ENCODE results near the gene PSMB7. TPM values are rescaled to one million over a fixed set of nuclear protein-coding genes. Genes with fewer than 3 reads are reported as not detected.

The PSMB7 gene
- total and polyA plus RNA-seq, 2 of the 8 experiments (the other 6 are each of a cell fraction or from before 2014, with no cell fraction given), result 222 to 357 TPM

DNA sequence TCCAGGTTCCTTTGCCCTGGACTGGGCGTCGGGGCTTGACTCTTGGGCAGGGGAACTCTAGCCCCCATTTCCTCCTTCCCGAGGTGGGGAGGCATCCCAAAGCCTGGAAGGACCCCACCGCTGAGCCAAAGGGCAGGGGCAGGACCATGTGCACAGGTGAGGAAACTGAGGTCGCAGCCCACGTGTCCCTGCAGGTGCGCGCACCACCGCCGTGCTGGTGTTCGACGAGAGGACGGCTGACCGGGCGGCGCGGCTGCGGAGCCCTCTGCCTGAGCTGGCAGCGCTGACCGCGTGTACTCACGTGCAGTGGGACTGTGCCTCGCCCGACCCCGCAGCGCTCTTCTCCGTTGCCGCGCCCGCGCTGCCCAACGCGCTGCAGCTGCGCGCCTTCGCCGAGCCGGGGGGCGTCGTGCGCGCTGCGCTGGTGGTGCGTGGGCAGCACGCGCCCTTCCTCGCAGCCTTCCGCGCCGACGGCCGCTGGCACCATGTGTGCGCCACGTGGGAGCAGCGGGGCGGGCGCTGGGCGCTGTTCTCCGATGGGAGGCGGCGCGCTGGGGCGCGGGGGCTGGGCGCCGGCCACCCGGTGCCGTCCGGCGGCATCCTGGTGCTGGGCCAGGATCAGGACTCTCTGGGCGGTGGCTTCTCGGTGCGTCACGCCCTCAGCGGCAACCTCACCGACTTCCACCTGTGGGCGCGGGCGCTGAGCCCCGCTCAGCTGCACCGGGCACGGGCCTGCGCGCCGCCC, 37.8 kb upstream of the PSMB7 start:
- peak overlapping the region; percentile 71 for H4K8ac ChIP-seq (ENCODE audit: extremely low read depth, insufficient read depth, low read length)
- H3K56ac ChIP-seq (replicated peaks; ENCODE audit: insufficient read length, low read depth, low read length), result no peak overlapping the region
- peaks cover 0 to 3% (median 0%) of the 10 kb centered on the region in 4 experiments; a peak in 1 of 8 replicates for H3K36me3 ChIP-seq (ENCODE audit: control insufficient read depth in 2 of 4, insufficient read depth in 4 of 4, low read length in 3 of 4)
- H4K5ac ChIP-seq (ENCODE audit: insufficient read length, low read depth, low read length), result no peak overlapping the region
- H3K27ac ChIP-seq (ENCODE audit: low read depth, low read length), result no peak overlapping the region
- H4K91ac ChIP-seq (replicated peaks; ENCODE audit: insufficient read length, low read length), result no peak overlapping the region
- peaks cover 0 to 16% (median 15%) of the 10 kb centered on the region in 4 experiments; a peak in 6 of 7 replicates for H3K4me1 ChIP-seq (replicated peaks in 1 of 4; ENCODE audit: control insufficient read depth in 3 of 4, insufficient read depth in 4 of 4, low read length in 3 of 4)
- H3K4me3 ChIP-seq (ENCODE audit: extremely low read depth in 1 of 4, insufficient read depth in 2 of 4, low read depth in 3 of 4, low read length in 4 of 4), result peak overlapping the region; percentile 29 to 59 (median 29); a peak in 6 of 8 replicates
- peaks cover 10 to 33% (median 25%) of the 10 kb centered on the region in 4 experiments for H3K27me3 ChIP-seq (replicated peaks in 1 of 4; ENCODE audit: control insufficient read depth in 3 of 4, extremely low read depth in 1 of 4, insufficient read depth in 3 of 4, low read length in 3 of 4)
- H3K79me1 ChIP-seq (ENCODE audit: low read depth, low read length), result no peaks in the 10 kb centered on the region
- H2BK15ac ChIP-seq (ENCODE audit: low read length), result peak overlapping the region; percentile 95
- no peak overlapping the region for H2AK5ac ChIP-seq (ENCODE audit: low read depth, low read length)
- H3K4me2 ChIP-seq (ENCODE audit: insufficient read depth in 1 of 2, low read depth in 2 of 2, low read length in 2 of 2), result peak overlapping the region; percentile 51 to 75
- WGBS, 2 experiments (ENCODE audit: extremely low coverage in 1 of 2, insufficient coverage in 1 of 2, insufficient read length in 1 of 2, insufficient replicate concordance in 2 of 2, low coverage in 1 of 2, low lambda C conversion rate in 2 of 2, missing lambda C conversion rate in 1 of 2), result 71% methylated on average over 67 of the region's 85 CpGs; no CpG with 5 or more reads in 1 of the 2 experiments
- H3K18ac ChIP-seq (ENCODE audit: extremely low read depth, low read length), result peak overlapping the region; percentile 48; the same call in 1 of the 2 replicates
- no peak overlapping the region for H3K14ac ChIP-seq (ENCODE audit: insufficient read length)
- H3K9me3 ChIP-seq (ENCODE audit: insufficient read depth in 2 of 2, low read depth in 1 of 2, low read length in 1 of 2), result peaks cover 0 to 4% of the 10 kb centered on the region in 2 experiments; a peak in 2 of 4 replicates
- H2BK12ac ChIP-seq (ENCODE audit: low read depth, low read length), result 0 out of 2 replicates have a peak overlapping the region, but pooled peaks have one; percentile 39
- H2AFZ ChIP-seq (ENCODE audit: low read length), result no peak overlapping the region; the same call in 1 of the 2 replicates
- CTCF ChIA-PET (ENCODE audit: partially characterized antibody), result interaction anchor here (0.6 to 6.6 kb wide), 11 partner anchors 8 to 414 kb away, joined by 3 to 35 read pairs (median 4); no protein-coding TSS in a partner anchor
- no peak overlapping the region for H3K23ac ChIP-seq (ENCODE audit: insufficient read length)
- no peak overlapping the region for H2BK5ac ChIP-seq (ENCODE audit: low read depth, low read length)
- no peak overlapping the region for H2BK120ac ChIP-seq (replicated peaks; ENCODE audit: low read depth, low read length)
- DNase-seq (ENCODE audit: low read depth in 1 of 2, low spot score in 2 of 2) (no peak), FAIRE-seq (no peak)
- no peaks in the 10 kb centered on the region for H4K20me1 ChIP-seq (replicated peaks in 1 of 2; ENCODE audit: control insufficient read depth in 1 of 2, insufficient read depth in 2 of 2, low read length in 2 of 2)
- POLR2A ChIA-PET (ENCODE audit: partially characterized antibody), result interaction anchor here (0.7 to 2.2 kb wide), 4 partner anchors 13 to 25 kb away, joined by 3 to 9 read pairs (median 3); no protein-coding TSS in a partner anchor
- peaks cover 13% of the 10 kb centered on the region; the same call in 1 of the 2 replicates for H3K23me2 ChIP-seq (ENCODE audit: low read depth, low read length)
- no peak overlapping the region for H2BK20ac ChIP-seq (ENCODE audit: low read length)
- no peaks in the 10 kb centered on the region for H3K79me2 ChIP-seq (ENCODE audit: control insufficient read depth in 1 of 2, insufficient read depth in 2 of 2, low read length in 2 of 2)
- H3K4ac ChIP-seq (replicated peaks; ENCODE audit: insufficient read length, low read depth, low read length), result no peak overlapping the region
- no peak overlapping the region; a peak in 1 of 7 replicates for H3K9ac ChIP-seq (replicated peaks in 1 of 4; ENCODE audit: extremely low read depth in 1 of 4, low read depth in 3 of 4, low read length in 3 of 4)
- TF ChIP-seq NRF1 (IDR thresholded peaks at IDR 0.05; ENCODE audit: low read depth, low read length) (no peak), BRCA1 (IDR thresholded peaks at IDR 0.05; ENCODE audit: low read depth, low read length) (no peak), SP1 (IDR thresholded peaks at IDR 0.05; ENCODE audit: low read depth, low read length) (no peak), RAD21 (IDR thresholded peaks at IDR 0.05 in 1 of 2, conservative IDR thresholded peaks at IDR 0.05 in 1 of 2; ENCODE audit: low read depth in 2 of 2, low read length in 2 of 2) (no peak), MAFK (IDR thresholded peaks at IDR 0.05; ENCODE audit: low read depth, low read length) (no peak)
- TF ChIP-seq, protein P1, sequence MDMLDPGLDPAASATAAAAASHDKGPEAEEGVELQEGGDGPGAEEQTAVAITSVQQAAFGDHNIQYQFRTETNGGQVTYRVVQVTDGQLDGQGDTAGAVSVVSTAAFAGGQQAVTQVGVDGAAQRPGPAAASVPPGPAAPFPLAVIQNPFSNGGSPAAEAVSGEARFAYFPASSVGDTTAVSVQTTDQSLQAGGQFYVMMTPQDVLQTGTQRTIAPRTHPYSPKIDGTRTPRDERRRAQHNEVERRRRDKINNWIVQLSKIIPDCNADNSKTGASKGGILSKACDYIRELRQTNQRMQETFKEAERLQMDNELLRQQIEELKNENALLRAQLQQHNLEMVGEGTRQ (IDR thresholded peaks at IDR 0.05; ENCODE audit: low read length), result no peak
- TF ChIP-seq, protein P2, sequence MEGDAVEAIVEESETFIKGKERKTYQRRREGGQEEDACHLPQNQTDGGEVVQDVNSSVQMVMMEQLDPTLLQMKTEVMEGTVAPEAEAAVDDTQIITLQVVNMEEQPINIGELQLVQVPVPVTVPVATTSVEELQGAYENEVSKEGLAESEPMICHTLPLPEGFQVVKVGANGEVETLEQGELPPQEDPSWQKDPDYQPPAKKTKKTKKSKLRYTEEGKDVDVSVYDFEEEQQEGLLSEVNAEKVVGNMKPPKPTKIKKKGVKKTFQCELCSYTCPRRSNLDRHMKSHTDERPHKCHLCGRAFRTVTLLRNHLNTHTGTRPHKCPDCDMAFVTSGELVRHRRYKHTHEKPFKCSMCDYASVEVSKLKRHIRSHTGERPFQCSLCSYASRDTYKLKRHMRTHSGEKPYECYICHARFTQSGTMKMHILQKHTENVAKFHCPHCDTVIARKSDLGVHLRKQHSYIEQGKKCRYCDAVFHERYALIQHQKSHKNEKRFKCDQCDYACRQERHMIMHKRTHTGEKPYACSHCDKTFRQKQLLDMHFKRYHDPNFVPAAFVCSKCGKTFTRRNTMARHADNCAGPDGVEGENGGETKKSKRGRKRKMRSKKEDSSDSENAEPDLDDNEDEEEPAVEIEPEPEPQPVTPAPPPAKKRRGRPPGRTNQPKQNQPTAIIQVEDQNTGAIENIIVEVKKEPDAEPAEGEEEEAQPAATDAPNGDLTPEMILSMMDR (IDR thresholded peaks at IDR 0.05; ENCODE audit: control extremely low read depth in 1 of 3, insufficient read depth in 1 of 3, low read depth in 1 of 3, low read length in 3 of 3), result no peak

All from H1 (cell line).